ENCODE data around the gene JAZF1.
"Not testable (repeated sequence)": the region's sequence is repeated elsewhere in the genome, so short reads cannot be mapped to it uniquely, and the experiment has no call there.

JAZF1 gene

GRCh38 chr7:28033386-28033785, 147.2 kb downstream of the JAZF1 start:
- DNase-seq, result no peak

DNA sequence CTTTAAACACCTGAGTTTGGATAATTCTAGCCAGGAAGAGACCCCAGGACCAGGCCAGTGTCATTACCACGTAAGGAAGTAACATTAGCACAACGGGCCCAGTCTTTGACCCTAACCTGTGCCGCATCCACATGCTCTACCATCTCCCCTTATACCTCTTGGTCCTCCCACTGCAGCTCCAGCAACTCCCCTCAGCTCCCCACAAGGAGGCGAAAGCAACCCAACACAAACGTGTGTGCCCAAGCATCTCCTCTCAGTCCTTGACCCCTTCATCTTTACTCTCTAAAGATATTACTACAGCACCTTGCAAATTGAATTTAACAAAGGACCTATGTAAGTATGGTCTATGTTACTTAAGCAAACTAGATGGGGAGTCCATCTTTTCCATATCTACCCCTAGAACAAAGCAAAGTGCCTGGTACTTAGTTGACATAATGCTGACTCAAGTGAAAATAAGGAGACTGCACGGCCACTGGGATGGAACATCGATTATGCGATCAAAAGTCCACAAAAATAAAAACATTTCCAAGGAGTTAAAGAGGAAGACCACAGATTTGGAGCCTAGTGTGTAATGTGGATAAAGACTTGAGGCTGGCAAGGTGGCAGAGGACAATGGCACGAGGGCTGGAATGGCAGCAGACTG, 147.7 kb downstream of the JAZF1 start:
- no peak for DNase-seq

DNA sequence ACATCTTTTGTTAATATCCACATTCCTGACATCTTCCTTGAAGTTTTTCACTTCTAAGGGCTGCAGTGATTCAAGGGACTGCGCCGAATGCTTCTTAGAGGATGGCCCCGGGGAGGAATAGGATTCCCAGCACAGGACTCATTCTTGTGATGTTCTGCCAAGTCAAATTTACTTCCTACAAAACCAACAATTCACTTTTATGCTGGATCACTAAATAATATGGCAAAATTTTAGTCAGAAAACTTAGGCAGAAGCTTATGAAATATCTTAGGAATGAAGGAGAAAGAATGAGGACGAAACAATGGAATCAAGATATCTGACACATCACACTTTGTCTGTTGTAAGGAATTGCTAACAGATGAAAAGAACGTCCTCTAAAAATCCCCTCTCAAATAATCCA, 151.5 kb downstream of the JAZF1 start:
- DNase-seq, result no peak

DNA sequence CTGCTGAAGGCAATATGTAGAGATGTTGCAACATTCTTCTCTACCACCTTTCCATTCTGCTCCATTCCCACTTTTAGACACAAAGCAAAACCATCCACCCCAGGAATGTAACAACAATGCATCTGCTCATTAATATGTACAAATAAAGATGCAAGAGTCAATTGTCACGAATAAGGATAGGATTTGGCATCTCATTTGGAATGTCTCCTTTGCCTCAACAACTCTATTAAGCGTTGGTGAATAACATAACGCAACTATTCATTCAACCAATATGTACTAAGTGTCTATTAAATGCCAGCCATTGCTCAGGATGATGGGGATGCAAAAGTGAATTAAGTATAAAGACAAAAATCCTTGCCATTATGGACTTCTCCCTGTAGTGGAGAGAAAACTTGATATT, 152.1 kb downstream of the JAZF1 start:
- no peak for DNase-seq

- no peak for DNase-seq
Observed at GRCh38 chr7:28026237-28026636, 154.4 kb downstream of the JAZF1 start.

- no peak for DNase-seq
Observed at GRCh38 chr7:28024786-28025334, 155.7 kb downstream of the JAZF1 start.

DNA sequence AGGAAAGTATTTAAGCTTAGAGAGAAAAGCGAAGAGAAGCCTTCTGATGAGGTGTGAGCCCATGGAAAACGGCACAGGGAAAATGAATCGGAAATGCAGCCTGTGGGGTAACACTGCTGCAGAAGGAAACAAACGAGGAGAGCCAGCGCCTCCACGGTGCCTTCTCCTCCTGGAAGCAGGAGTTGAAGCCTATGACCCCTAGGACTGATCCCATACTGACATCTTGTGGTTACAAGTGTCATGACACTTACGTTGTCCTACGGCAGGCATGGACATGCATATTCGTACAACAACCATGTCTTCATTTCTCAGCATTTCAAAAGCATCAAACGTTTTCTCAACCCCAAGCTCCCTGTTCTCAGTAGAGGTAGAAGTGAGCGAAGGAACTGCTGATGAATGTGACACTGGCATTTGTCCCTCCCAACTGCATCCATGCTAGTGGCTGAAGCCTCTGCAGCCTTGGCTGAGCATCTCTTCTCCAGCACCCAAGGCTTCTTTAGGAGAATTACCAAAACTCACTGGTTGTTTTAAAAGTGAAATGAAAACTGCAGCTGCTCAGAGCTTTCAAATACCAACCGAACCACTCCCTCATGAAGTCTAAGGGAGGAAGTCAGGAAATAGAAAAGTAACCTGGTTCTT, 160.2 kb downstream of the JAZF1 start:
- DNase-seq, result peak; percentile 40

GRCh38 chr7:28018856-28019465, 161.6 kb downstream of the JAZF1 start:
- DNase-seq, result no peak

- DNase-seq, result no peak
Observed at GRCh38 chr7:28018446-28018845, 162.1 kb downstream of the JAZF1 start.

GRCh38 chr7:28018020-28018419, 162.6 kb downstream of the JAZF1 start:
- no peak for DNase-seq

GRCh38 chr7:28017372-28017771, 163.2 kb downstream of the JAZF1 start:
- DNase-seq, result no peak

DNA sequence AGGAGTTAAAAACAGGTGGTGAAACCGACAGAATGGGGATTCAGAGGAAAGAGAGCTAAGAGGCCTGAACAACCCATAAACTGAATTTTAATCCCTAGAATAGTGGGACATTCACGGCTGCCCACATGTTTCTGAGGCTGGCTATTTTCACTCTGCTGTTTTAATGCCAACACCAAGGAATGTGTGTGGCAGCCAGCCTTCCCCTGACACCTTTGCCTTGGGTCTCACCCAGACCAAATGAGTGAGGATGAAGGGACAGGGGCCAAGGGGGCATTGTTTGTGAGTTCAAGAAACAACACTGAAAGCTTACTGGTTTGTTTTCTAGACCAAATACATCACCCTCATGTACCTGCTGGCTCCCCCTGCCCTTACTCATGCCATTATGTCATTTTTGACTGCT, 164.3 kb downstream of the JAZF1 start:
- no peak for DNase-seq

GRCh38 chr7:28015169-28015568, 165.4 kb downstream of the JAZF1 start:
- DNase-seq, result no peak

DNA sequence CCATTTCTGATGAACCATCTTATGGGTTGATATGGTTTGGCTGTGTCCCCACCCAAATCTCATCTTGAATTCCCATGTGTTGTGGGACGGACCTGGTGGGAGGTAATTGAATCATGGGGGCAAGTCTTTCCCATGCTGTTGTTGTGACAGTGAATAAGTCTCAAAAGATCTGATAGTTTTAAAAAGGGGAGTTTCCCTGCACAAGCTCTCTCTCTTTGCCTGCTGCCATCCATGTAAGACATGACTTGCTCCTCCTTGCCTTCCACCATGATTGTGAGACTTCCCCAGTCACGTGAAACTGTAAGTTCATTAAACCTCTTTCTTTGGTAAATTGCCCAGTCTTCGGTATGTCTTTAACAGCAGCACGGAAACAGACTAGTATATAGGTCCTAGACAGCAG, 166.3 kb downstream of the JAZF1 start:
- DNase-seq, result not testable (repeated sequence)

DNA sequence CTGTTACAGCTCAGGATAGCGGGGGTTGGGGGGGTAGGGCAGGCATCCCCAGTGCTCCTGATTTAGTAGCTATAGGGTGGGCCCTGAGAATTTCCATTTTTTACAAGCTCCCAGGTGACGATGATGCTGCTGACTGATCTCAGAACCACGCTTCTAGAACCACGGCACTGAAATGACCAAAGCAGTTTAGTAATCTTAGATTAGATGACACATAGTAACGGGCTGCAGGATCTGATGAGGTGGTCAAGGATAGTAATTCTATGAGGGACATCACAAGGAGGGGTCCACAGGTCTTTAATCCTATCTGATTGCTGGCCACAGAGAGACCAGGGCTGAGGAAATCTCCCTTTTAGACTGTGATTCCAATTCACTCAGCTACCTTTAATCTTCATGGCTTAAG, 167.2 kb downstream of the JAZF1 start:
- DNase-seq, result no peak

GRCh38 chr7:28013019-28013418, 167.6 kb downstream of the JAZF1 start:
- no peak for DNase-seq

DNA sequence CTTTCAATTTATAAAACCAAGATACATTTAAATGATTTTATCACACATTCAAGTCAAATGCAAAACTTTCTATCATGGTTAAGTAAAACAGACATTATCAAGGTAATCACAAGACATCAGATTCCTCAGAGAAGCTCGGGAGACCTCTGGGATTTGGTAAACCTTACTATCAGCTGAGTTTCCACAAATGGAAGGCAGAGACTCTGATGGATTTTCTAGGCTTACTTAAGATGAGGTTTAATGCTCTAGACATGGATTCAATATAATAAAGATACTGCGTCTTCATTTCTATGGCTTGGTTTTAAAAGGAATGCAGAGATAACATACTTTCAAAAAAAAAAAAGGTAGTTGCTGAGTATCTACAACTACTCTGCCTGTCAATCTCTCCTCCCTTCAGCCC, 171.7 kb downstream of the JAZF1 start:
- DNase-seq, result no peak

- no peak for DNase-seq
Observed at GRCh38 chr7:28008171-28008570, 172.4 kb downstream of the JAZF1 start.

GRCh38 chr7:28006491-28006890, 174.1 kb downstream of the JAZF1 start:
- DNase-seq, result no peak

DNA sequence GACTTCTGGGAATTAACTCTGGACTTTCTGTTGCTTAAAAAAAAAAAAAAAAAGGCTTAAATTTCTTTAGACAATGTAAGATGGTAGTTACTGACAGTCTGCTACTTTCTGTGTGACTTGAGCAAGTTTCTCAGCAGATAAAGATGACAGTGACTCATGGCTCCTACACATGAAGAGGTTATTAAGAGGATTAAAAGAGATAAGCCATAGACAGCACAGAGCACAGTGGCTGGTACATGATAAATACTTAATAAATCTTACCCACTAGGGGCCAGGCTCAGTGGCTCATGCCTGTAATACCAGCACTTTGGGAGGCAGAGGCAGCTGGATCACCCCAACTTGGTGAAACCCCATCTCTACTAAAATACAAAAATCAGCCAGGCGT, 174.8 kb downstream of the JAZF1 start:
- no peak for DNase-seq

- no peak for DNase-seq
Observed at GRCh38 chr7:28005075-28005846, 175.3 kb downstream of the JAZF1 start.

GRCh38 chr7:28003408-28003807, 177.2 kb downstream of the JAZF1 start:
- no peak for DNase-seq

- no peak for DNase-seq
Observed at GRCh38 chr7:28002638-28003037, 178.0 kb downstream of the JAZF1 start.

Measured in central memory CD4-positive, alpha-beta T cell (primary cell).